Stimulated activated CD8-positive, alpha-beta memory T cell treated with anti-CD3 and anti-CD28 coated beads, Interleukin-2, amount 100 ng/mL, for 48 hours (primary cell): Measurements from ENCODE around the gene RAB27B.

Source experiments
- DNase-seq, 2 donors: peaks; one replicate each; pipeline ENCODE4 v3.0.0-alpha.2; 2020; ENCODE audit warnings: low read depth in 2 of 2

Gene RAB27B

DNA sequence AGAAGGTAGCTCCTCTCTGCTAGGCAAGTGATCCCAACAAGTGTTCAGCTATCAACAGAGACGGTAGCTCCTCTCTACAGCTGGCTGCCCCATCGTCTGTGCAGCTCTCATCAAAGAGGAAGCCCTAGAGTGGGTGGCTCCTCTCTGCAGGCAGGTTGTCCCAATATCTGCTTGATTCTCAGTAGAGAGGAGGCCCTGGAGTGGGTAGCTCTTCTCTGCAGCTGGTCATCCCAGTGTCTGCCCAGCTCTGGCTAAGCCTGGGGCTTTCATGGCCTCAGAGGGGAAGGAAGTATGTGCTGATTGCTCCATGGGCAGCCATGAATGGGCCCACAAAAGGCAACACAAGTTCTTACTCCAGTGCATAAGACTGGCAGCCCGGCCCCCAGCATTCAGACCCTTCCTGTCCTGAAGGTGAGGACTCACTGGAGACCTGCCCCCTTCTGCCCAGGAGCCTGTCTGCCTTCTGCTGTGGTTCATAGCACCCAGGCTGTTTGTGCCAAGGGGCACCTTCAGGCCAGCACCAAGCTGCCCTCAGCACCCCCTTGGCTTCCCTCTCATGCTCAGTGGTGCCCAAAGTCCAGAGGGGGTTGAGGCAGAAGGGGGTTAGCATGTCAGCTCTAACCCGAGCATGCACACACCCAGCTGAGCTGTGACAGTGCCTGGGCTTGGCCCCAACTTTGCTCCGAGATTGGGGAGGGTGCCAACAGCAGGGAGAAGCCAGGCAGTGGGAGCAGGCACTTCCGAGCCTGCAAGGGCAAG, 82.1 kb downstream of the RAB27B start:
- DNase-seq = no peak

DNA sequence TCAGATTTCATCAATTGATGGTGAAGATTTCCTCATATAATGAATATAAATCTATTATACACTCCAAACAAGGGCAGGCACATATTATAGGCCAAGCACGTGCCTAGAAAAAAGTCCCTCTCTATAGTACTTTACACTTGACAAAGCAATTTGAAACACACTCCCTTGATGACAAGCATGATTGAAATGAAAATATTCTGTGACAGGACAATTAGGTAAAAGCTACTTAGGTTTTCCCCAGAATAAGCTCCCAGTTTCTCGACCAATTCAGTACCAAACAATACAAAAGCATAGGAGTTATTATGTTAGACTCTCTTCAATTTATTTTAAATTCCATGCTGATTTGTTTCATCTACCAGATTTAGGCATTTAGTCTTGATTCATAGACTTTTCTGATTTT, 83.3 kb downstream of the RAB27B start:
- no peak for DNase-seq

DNA sequence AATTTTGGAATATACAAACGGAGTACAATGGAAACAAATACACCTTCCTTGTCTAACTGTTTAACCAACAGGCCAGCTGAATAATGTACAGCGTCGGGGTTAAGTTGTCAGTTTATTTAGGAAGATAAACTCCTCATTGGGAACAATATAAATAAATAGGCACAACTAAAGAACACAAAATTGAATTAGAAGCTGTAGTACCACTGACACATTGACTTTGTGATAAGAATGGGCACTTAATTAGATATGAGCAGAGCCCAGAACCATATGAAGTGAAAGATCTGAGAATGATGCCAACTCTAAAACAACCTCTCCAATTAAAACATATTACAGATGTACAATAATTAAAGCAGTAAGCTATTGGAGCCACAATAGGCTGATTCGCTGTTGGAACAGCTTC, 86.5 kb downstream of the RAB27B start:
- no peak for DNase-seq

DNA sequence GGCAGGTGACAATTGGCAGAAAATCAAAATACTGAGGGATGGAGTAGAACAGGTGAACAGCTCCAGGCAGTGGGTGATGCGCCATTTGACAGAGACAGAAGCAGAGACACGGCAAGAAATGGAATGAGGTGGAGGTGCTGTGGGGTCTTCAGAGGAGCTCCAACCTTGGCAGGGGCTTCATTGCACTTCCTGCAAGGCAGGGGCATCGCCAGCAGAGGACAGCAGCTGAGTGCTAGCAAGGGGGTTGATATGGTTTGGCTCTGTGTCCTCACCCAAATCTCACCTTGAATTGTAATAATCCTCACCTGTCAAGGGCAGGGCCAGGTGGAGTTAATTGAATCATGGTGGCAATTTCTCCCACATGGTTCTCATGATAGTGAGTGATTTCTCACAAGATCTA, 88.2 kb downstream of the RAB27B start:
- DNase-seq = no peak

DNA sequence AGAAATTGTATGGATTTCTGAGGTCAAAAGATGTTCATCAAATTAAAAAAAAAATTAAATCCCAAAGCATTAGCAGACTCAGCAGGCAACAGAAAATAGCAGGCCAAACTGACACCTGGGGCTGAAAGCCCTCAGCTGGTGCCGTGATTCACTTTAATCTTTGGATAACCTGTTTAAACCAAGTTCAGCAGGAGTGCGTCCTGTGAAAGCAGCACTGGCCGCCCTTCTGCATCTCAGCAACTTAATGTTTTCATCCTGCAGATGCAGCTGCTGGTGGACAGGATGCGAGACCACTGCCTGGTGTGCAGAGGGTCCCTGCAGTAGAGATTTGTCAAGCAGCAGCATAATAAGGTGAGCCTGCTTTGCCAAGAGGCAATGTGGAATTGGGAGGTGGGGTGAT, 89.8 kb downstream of the RAB27B start:
- DNase-seq = no peak

DNA sequence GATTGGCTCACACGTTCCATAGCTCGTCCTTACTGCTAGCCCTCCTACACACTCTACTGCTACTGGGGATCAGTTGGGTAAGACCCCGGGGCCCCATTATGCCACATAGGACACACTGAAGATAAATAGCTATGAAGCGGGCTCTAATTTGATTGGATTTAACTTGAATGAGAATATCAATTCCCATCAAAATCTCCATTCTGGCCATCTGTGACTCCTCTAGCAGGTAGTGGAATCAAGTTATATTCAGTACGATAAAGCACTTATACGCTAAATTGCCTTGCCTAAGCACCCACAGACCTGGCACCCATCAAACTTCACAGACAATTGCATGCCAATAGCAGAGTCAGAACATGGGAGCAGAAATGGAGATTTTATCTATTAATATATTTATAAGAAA, 91.1 kb downstream of the RAB27B start:
- DNase-seq = no peak

DNA sequence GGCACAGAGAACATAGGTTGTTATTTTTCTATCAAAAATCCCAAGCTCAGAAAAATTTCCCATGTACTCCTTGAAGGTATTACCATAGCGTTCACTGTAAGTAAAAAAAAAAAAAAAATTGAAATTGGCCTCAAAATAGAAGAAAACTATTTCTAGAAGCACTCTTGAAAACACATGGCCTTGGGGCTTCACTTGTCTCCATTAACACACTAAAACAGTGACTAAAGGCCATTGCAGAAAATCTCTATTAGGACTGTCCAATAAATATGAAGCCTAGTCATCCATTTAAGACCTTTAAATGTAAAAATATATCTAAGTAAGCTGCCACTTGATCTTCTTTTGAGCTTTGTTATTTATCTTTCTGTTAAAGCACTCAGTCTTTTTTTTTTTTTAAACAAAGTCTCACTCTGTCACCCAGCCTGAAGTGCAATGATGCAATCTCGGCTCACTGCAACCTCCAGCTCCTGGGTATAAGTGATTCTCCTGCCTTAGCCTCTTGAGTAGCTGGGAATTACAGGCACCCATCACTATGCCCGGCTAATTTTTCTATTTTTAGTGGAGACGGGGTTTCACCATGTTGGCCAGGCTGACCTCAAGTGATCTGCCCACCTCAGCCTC, 95.2 kb downstream of the RAB27B start:
- DNase-seq = no peak

DNA sequence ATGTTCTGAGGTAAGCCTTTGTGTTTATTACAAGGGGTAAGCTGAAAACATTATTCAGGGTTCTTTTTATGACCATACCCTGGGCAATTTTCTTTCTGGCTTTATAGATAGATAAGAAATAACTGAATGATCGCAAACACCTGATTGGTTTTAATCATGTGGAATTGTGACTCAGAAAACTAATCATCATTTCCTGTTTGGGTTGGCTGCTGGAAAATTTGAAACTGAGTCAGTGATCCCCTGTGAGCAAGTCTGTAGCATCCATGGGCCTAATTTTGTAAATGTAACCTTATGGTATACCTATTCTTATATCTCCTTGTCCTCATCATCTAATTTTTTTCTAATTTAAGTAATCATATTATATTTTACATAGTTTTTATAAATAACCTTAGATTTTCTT, 96.7 kb downstream of the RAB27B start:
- no peak for DNase-seq

DNA sequence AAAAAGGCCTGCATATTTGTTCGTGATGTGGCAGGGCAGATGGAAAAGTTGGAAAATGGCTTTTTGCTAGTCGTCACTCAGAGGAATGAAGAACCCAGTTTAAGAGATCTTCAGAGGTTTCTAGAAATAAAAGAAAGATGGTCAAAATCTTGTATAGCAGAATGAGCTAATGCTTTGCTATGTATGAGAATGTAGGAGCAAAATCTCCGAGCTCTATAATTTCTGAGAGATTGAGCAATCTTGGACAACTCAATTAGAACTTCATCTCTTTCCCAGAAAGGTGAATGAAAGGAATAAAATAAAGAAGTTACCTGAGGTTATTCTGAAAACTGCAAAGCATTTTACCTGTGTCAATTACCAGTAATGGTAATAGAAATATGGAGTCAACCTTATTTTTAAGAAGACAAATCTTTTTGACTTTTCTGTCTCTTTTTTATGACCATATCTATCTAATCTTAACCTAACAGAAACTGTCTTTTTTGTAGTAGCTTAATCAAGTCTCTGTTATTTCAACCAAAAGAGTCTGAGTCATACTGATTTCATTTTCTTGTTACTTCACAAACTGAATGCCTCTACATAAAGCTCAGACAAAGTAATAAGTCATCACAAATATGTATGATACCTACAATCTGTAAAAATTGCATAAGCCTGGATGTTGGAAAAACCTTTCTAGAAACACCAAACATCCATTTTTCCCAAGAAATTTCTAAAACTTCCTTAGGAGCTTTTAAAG, 98.5 kb downstream of the RAB27B start:
- no peak for DNase-seq

DNA sequence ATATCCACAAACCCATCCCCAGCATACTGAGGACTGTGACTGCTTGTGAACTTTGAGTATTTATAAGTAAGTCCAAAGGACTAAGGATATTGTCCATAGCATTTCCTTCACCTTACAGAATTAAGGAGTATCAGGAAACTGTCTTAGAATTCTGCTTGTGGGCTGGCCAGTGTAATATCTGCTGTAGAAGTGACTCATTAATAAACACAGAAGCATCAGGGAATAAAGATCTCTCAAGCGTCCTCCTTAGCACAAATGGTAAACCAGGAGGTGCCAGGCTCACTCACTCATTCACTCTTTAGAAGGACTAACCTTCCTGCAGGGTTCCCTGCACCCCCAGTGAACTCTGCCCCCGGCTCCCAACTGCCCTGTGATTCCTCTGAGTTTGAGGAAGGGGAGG, 100.0 kb downstream of the RAB27B start:
- no peak for DNase-seq

DNA sequence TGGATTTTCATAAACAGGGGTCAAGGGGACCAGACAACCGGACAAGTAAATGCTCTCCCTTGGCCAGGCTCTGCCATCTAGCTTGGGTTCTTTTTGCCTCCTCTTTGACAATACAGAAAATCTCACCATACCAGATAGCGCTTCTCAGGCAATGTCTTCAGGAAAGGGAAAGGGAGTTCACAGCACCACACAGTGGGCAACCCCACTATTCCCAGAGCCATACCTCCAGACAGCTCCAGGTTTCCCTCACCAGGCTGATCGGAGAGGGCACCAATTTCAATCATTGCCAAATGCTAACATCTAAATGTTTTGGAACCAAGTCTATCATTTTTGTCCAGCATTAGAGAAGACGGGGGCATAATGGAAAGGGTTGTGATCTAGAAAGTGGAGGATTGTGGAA, 102.9 kb downstream of the RAB27B start:
- DNase-seq = no peak

DNA sequence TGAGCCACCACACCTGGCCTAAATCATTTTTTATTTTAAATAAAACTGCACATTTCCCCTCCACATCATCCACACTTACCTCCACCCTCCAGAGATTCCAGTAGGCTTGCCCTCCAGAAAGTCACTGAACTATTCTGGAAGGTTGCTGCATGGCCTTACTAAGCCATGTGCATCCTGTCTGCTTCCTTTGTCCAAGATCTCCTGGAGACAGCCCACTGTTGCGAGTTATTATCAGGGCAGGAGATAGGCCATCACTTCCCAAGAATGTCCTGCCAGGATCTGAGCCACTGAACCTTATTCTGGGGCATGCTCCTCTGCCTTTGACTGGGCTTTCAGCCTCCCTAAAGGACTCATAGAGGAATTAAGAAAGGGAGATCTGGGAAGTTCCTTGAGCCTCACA, 104.2 kb downstream of the RAB27B start:
- no peak for DNase-seq

DNA sequence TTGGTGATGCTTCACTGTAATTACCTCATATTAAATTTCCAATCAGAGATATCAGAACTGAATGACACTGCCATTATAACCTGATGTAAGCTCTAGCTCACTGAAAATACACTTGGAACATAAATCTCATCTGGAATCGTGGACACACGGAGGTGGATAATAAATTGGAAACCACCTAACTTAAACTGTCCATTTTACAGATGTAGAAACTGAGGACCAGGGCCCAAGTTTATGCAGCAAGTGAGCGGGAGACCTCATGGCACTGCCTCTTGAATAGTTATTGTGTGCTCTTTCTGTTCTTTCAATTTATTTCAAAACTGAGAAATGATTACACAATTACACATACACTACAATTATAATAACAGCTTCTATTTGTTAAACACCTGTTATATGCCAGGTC, 110.2 kb downstream of the RAB27B start:
- no peak for DNase-seq

DNA sequence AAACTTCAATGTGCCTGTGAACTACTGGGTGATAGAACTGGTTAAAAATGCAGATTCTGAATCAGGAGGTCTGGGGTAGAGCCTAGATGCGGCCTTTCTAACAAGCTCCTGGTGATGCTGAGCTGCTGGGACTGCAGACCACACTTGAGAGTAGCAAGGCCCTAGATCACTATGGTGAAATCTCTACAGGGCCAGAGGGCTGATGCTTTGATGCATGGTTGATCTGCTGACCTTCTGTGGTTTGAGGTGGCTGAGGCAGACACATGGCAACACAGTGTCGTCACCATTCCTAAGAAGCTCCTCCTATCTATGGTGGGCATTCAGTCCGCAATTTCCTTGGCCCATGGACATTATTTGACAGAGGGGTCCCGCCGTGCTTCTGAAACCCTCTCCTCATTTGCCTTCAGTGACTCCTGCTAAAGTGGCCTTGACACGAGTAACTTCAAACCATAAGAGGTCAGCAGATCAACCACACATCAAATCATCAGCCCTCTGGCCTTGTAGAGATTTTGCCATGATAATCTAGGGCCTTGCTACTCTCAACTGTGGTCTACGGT, 111.2 kb downstream of the RAB27B start:
- no peak for DNase-seq

DNA sequence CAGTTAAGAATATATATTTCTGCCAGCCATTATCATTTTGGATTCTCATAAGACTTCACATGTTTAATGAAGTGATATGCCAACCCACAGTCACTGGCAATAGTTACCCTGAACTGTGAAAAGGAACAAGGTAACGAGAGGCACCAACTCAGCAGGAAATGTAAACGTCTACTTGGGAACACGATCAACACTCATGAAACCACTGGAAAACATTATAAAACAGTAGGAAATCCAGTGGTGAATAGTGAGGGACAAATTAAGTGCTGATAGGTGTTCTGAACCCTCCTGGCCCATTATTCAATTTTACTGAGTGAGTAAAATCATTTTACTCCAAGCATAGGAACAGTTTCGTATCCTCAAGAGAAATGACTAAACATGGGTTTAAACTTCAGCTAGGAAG, 113.9 kb downstream of the RAB27B start:
- DNase-seq = no peak

DNA sequence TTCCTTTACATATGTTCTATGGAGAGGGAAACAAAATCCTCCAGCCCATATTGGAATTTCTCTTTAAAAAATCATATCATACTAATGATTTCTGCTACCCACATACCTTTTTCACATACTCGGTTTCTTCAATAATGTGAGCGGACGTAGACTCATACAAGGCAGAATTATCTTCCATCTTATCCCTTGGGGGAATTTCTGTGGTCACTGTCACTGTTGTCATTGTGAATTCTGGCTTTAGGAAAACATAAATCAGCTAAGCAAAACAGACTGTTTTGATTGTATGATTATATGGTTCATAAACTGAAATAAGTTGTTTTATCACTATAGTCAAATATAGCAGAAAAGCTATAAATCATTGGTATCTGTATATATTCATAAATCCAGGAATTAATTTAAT, 114.3 kb downstream of the RAB27B start:
- DNase-seq = no peak
